IgD-negative memory B cell (primary cell): Measurements from ENCODE around the gene FAM193A. TPM values are rescaled to one million over a fixed set of nuclear protein-coding genes. Genes with fewer than 3 reads are reported as not detected.
"Not testable (repeated sequence)": the region's sequence is repeated elsewhere in the genome, so short reads cannot be mapped to it uniquely, and the experiment has no call there.

ENCODE experiments used
- H3K27ac Mint-ChIP-seq, 3 donors: one replicate each; pipeline ENCODE4 v1.8.0; 2020 to 2022; ENCODE audit warnings: mild to moderate bottlenecking in 3 of 3, mixed read lengths in 3 of 3, moderate library complexity in 1 of 3
- H3K27me3 Mint-ChIP-seq: one replicate; pipeline ENCODE4 v1.8.0; 2021; ENCODE audit warnings: mixed read lengths
- H3K36me3 Mint-ChIP-seq: one replicate; pipeline ENCODE4 v1.8.0; 2020; ENCODE audit warnings: mild to moderate bottlenecking, mixed read lengths
- H3K4me1 Mint-ChIP-seq, 3 donors: one replicate each; pipeline ENCODE4 v1.8.0; 2020 to 2022; ENCODE audit warnings: mixed read lengths in 3 of 3, mild to moderate bottlenecking in 1 of 3
- H3K4me3 Mint-ChIP-seq, 4 donors: one replicate each; pipeline ENCODE4 v1.8.0; 2020 to 2022; ENCODE audit warnings: mild to moderate bottlenecking in 4 of 4, mixed read lengths in 4 of 4, moderate library complexity in 3 of 4
- H3K9me3 Mint-ChIP-seq, 3 donors: one replicate each; pipeline ENCODE4 v1.8.0; 2020 to 2021; ENCODE audit warnings: mixed read lengths in 3 of 3, mild to moderate bottlenecking in 1 of 3
- polyA plus RNA-seq: library from polyadenylated mRNA; unstranded; fragments of 300-500 nt; fragmentation: Illumina TruSeq; gene quantifications from one replicate; pipeline ENCODE4 v1.2.3, GENCODE V29; 2021

The FAM193A gene
- polyA plus RNA-seq, 1 donor from 2014 or later, result 6.3 TPM

- H3K27ac Mint-ChIP-seq, result peak overlapping the region in 2 of 3 donors; percentile 59 to 94
- no peaks in the 10 kb centered on the region for H3K27me3 Mint-ChIP-seq
- peak overlapping the region in 1 of 4 donors; percentile 17 for H3K4me3 Mint-ChIP-seq
- peaks cover 0 to 12% (median 11%) of the 10 kb centered on the region in 3 donors for H3K4me1 Mint-ChIP-seq
- no peaks in the 10 kb centered on the region for H3K9me3 Mint-ChIP-seq
- H3K36me3 Mint-ChIP-seq, result peaks cover 11% of the 10 kb centered on the region
Measured at GRCh38 chr4:2652415-2653160, 116.1 kb downstream of the FAM193A start.

- peak overlapping the region in 1 of 3 donors; percentile 6 for H3K27ac Mint-ChIP-seq
- peaks cover 0 to 2% (median 0%) of the 10 kb centered on the region in 3 donors for H3K4me1 Mint-ChIP-seq
- no peak overlapping the region for H3K4me3 Mint-ChIP-seq
- peaks cover 7% of the 10 kb centered on the region for H3K36me3 Mint-ChIP-seq
- H3K27me3 Mint-ChIP-seq, result no peaks in the 10 kb centered on the region
- H3K9me3 Mint-ChIP-seq, result no peaks in the 10 kb centered on the region
Measured at GRCh38 chr4:2660596-2661211, 124.3 kb downstream of the FAM193A start.

GRCh38 chr4:2662598-2662997, 126.2 kb downstream of the FAM193A start:
- Mint-ChIP-seq H3K4me1 (peaks cover 11 to 18% (median 13%) of the 10 kb centered on the region in 3 donors), H3K9me3 (no peaks in the 10 kb centered on the region), H3K27ac (peak overlapping the region in 1 of 3 donors; percentile 10), H3K4me3 (no peak overlapping the region), H3K36me3 (peaks cover 8% of the 10 kb centered on the region), H3K27me3 (no peaks in the 10 kb centered on the region)

GRCh38 chr4:2663275-2663674, 126.8 kb downstream of the FAM193A start:
- Mint-ChIP-seq H3K4me3 (no peak overlapping the region), H3K27me3 (no peaks in the 10 kb centered on the region), H3K27ac (no peak overlapping the region), H3K36me3 (peaks cover 8% of the 10 kb centered on the region), H3K4me1 (peaks cover 11 to 18% (median 13%) of the 10 kb centered on the region in 3 donors), H3K9me3 (no peaks in the 10 kb centered on the region)

GRCh38 chr4:2666722-2667247, 130.3 kb downstream of the FAM193A start:
- Mint-ChIP-seq H3K4me3 (peak overlapping the region in 1 of 4 donors; percentile 53), H3K4me1 (peaks cover 18 to 23% (median 21%) of the 10 kb centered on the region in 3 donors), H3K27ac (peak overlapping the region in 2 of 3 donors; percentile 14 to 81), H3K36me3 (peaks cover 14% of the 10 kb centered on the region), H3K27me3 (no peaks in the 10 kb centered on the region), H3K9me3 (no peaks in the 10 kb centered on the region)

- Mint-ChIP-seq H3K27me3 (no peaks in the 10 kb centered on the region), H3K27ac (peak overlapping the region in 1 of 3 donors; percentile 14), H3K4me1 (peaks cover 23 to 28% (median 27%) of the 10 kb centered on the region in 3 donors), H3K4me3 (peak overlapping the region in 1 of 4 donors; percentile 9), H3K36me3 (peaks cover 20% of the 10 kb centered on the region), H3K9me3 (peaks cover 0 to under 1% (median 0%) of the 10 kb centered on the region in 3 donors)
Measured at GRCh38 chr4:2667428-2667827, 131.0 kb downstream of the FAM193A start.

- peak overlapping the region in 1 of 3 donors; percentile 42 for H3K27ac Mint-ChIP-seq
- H3K27me3 Mint-ChIP-seq, result no peaks in the 10 kb centered on the region
- H3K4me3 Mint-ChIP-seq, result peak overlapping the region in 1 of 4 donors; percentile 29
- peaks cover 0 to 4% (median 0%) of the 10 kb centered on the region in 3 donors for H3K9me3 Mint-ChIP-seq
- peaks cover 23 to 34% (median 31%) of the 10 kb centered on the region in 3 donors for H3K4me1 Mint-ChIP-seq
- H3K36me3 Mint-ChIP-seq, result peaks cover 21% of the 10 kb centered on the region
Measured at GRCh38 chr4:2671267-2671895, 134.9 kb downstream of the FAM193A start.

- H3K9me3 Mint-ChIP-seq, result peaks cover 0 to 4% (median 0%) of the 10 kb centered on the region in 3 donors
- H3K4me1 Mint-ChIP-seq, result peaks cover 19 to 31% (median 25%) of the 10 kb centered on the region in 3 donors
- peak overlapping the region in 2 of 4 donors; percentile 29 to 53 for H3K4me3 Mint-ChIP-seq
- H3K27ac Mint-ChIP-seq, result peak overlapping the region in 1 of 3 donors; percentile 24
- no peaks in the 10 kb centered on the region for H3K27me3 Mint-ChIP-seq
- peaks cover 24% of the 10 kb centered on the region for H3K36me3 Mint-ChIP-seq
Measured at GRCh38 chr4:2672082-2672481, 135.6 kb downstream of the FAM193A start.

- H3K27me3 Mint-ChIP-seq, result no peaks in the 10 kb centered on the region
- peak overlapping the region; percentile 17 to 73 (median 60) for H3K27ac Mint-ChIP-seq
- H3K4me1 Mint-ChIP-seq, result peaks cover 14 to 29% (median 22%) of the 10 kb centered on the region in 3 donors
- peaks cover 0 to 4% (median 0%) of the 10 kb centered on the region in 3 donors for H3K9me3 Mint-ChIP-seq
- peaks cover 25% of the 10 kb centered on the region for H3K36me3 Mint-ChIP-seq
- H3K4me3 Mint-ChIP-seq, result no peak overlapping the region
Measured at GRCh38 chr4:2672700-2673099, 136.3 kb downstream of the FAM193A start.

GRCh38 chr4:2673157-2673556, 136.7 kb downstream of the FAM193A start:
- no peaks in the 10 kb centered on the region for H3K27me3 Mint-ChIP-seq
- H3K27ac Mint-ChIP-seq, result peak overlapping the region in 2 of 3 donors; percentile 60 to 73
- peaks cover 0 to 4% (median 0%) of the 10 kb centered on the region in 3 donors for H3K9me3 Mint-ChIP-seq
- H3K36me3 Mint-ChIP-seq, result peaks cover 25% of the 10 kb centered on the region
- peaks cover 14 to 29% (median 22%) of the 10 kb centered on the region in 3 donors for H3K4me1 Mint-ChIP-seq
- H3K4me3 Mint-ChIP-seq, result no peak overlapping the region

- Mint-ChIP-seq H3K4me1 (peaks cover 13 to 15% (median 13%) of the 10 kb centered on the region in 3 donors), H3K36me3 (peaks cover 11% of the 10 kb centered on the region)
- H3K27me3 Mint-ChIP-seq, H3K9me3 Mint-ChIP-seq, H3K27ac Mint-ChIP-seq, H3K4me3 Mint-ChIP-seq: not testable (repeated sequence)
Measured at GRCh38 chr4:2679762-2680161, 143.3 kb downstream of the FAM193A start.

GRCh38 chr4:2684486-2684885, 148.0 kb downstream of the FAM193A start:
- peaks cover 6 to 12% (median 12%) of the 10 kb centered on the region in 3 donors for H3K4me1 Mint-ChIP-seq
- H3K9me3 Mint-ChIP-seq, result no peaks in the 10 kb centered on the region
- no peak overlapping the region for H3K4me3 Mint-ChIP-seq
- H3K27ac Mint-ChIP-seq, result peak overlapping the region in 1 of 3 donors; percentile 70
- peaks cover 5% of the 10 kb centered on the region for H3K36me3 Mint-ChIP-seq
- no peaks in the 10 kb centered on the region for H3K27me3 Mint-ChIP-seq

- Mint-ChIP-seq H3K4me3 (no peak overlapping the region), H3K36me3 (peaks cover 7% of the 10 kb centered on the region), H3K27ac (peak overlapping the region in 2 of 3 donors; percentile 70 to 71), H3K4me1 (peaks cover 16 to 23% (median 20%) of the 10 kb centered on the region in 3 donors), H3K9me3 (no peaks in the 10 kb centered on the region), H3K27me3 (no peaks in the 10 kb centered on the region)
Measured at GRCh38 chr4:2685541-2685940, 149.1 kb downstream of the FAM193A start.

GRCh38 chr4:2686379-2687265, 150.2 kb downstream of the FAM193A start:
- Mint-ChIP-seq H3K9me3 (no peaks in the 10 kb centered on the region), H3K4me1 (peaks cover 19 to 27% (median 27%) of the 10 kb centered on the region in 3 donors), H3K27ac (peak overlapping the region; percentile 25 to 93 (median 60)), H3K27me3 (no peaks in the 10 kb centered on the region), H3K4me3 (no peak overlapping the region), H3K36me3 (peaks cover 4% of the 10 kb centered on the region)
